Adipocyte (in vitro differentiated cells): ENCODE data around the gene OSMR.
"Not testable (repeated sequence)": the region's sequence is repeated elsewhere in the genome, so short reads cannot be mapped to it uniquely, and the experiment has no call there.

Experiments
- DNase-seq: peaks from one replicate; pipeline ENCODE4 v3.0.0-alpha.2; 2015; ENCODE audit warnings: low read depth
- H3K27me3 ChIP-seq: replicated peaks from 2 replicates; pipeline ENCODE4 v1.7.0; 2013; ENCODE audit warnings: mild to moderate bottlenecking, low read length, moderate library complexity; ENCODE audit not compliant: control insufficient read depth, insufficient read depth
- H3K36me3 ChIP-seq: 2 replicates; pipeline ENCODE4 v1.7.0; 2013; ENCODE audit warnings: low read length, mild to moderate bottlenecking, moderate library complexity; ENCODE audit not compliant: control insufficient read depth, insufficient read depth, severe bottlenecking
- H3K4me1 ChIP-seq: 2 replicates; pipeline ENCODE4 v1.7.0; 2013; ENCODE audit warnings: mild to moderate bottlenecking, low read length, moderate library complexity; ENCODE audit not compliant: control insufficient read depth, insufficient read depth
- H3K4me3 ChIP-seq: 2 replicates; pipeline ENCODE4 v1.7.0; 2013; ENCODE audit warnings: mild to moderate bottlenecking, low read length, moderate library complexity
- H3K9ac ChIP-seq: 2 replicates; pipeline ENCODE4 v1.7.0; 2013; ENCODE audit warnings: mild to moderate bottlenecking, low read length, moderate library complexity
- H3K9me3 ChIP-seq: 2 replicates; pipeline ENCODE4 v1.7.0; 2013; ENCODE audit warnings: mild to moderate bottlenecking, low read length, moderate library complexity; ENCODE audit not compliant: control insufficient read depth

The OSMR gene

GRCh38 chr5:38832810-38833209, 13.0 kb upstream of the OSMR start:
- H3K36me3 ChIP-seq, result peaks cover 22% of the 10 kb centered on the region
- H3K4me3 ChIP-seq, result no peak overlapping the region
- H3K27me3 ChIP-seq, result no peaks in the 10 kb centered on the region
- peak overlapping the region; percentile 47 for H3K9ac ChIP-seq
- DNase-seq, result no peak
- no peaks in the 10 kb centered on the region for H3K9me3 ChIP-seq
- H3K4me1 ChIP-seq, result peaks cover 63% of the 10 kb centered on the region

GRCh38 chr5:38835887-38836286, 9.9 kb upstream of the OSMR start:
- DNase-seq, result peak; percentile 45
- Histone ChIP-seq H3K4me1 (peaks cover 65% of the 10 kb centered on the region), H3K9ac (peak overlapping the region; percentile 57), H3K27me3 (no peaks in the 10 kb centered on the region), H3K36me3 (peaks cover 15% of the 10 kb centered on the region), H3K9me3 (no peaks in the 10 kb centered on the region), H3K4me3 (peak overlapping the region; percentile 63)

GRCh38 chr5:38837416-38837815, 8.4 kb upstream of the OSMR start:
- Histone ChIP-seq H3K4me3 (peak overlapping the region; percentile 31), H3K9me3 (no peaks in the 10 kb centered on the region), H3K36me3 (peaks cover 29% of the 10 kb centered on the region), H3K9ac (no peak overlapping the region), H3K27me3 (no peaks in the 10 kb centered on the region), H3K4me1 (peaks cover 50% of the 10 kb centered on the region)
- no peak for DNase-seq

GRCh38 chr5:38837932-38838331, 7.9 kb upstream of the OSMR start:
- Histone ChIP-seq H3K9me3 (no peaks in the 10 kb centered on the region), H3K27me3 (no peaks in the 10 kb centered on the region), H3K4me1 (peaks cover 45% of the 10 kb centered on the region), H3K4me3 (peak overlapping the region; percentile 31), H3K36me3 (peaks cover 33% of the 10 kb centered on the region), H3K9ac (no peak overlapping the region)
- no peak for DNase-seq

GRCh38 chr5:38843665-38844064, 2.1 kb upstream of the OSMR start:
- Histone ChIP-seq H3K36me3 (peaks cover 22% of the 10 kb centered on the region), H3K4me1 (peaks cover 39% of the 10 kb centered on the region), H3K9ac (peak overlapping the region; percentile 99), H3K27me3 (no peaks in the 10 kb centered on the region), H3K9me3 (no peaks in the 10 kb centered on the region), H3K4me3 (peak overlapping the region; percentile 100)
- DNase-seq, result no peak

- peaks cover 3% of the 10 kb centered on the region for H3K9me3 ChIP-seq
- H3K4me3 ChIP-seq, result peak overlapping the region; percentile 100
- no peaks in the 10 kb centered on the region for H3K27me3 ChIP-seq
- DNase-seq, result peak; percentile 34
- H3K4me1 ChIP-seq, result peaks cover 46% of the 10 kb centered on the region
- peak overlapping the region; percentile 99 for H3K9ac ChIP-seq
- H3K36me3 ChIP-seq, result peaks cover 36% of the 10 kb centered on the region
Observed at GRCh38 chr5:38846379-38847011, 683 bp downstream of the OSMR start.

- Histone ChIP-seq H3K9ac (peak overlapping the region; percentile 99), H3K27me3 (no peaks in the 10 kb centered on the region), H3K4me3 (peak overlapping the region; percentile 100), H3K9me3 (peaks cover 3% of the 10 kb centered on the region), H3K36me3 (peaks cover 35% of the 10 kb centered on the region), H3K4me1 (peaks cover 46% of the 10 kb centered on the region)
- DNase-seq, result no peak
Observed at GRCh38 chr5:38847559-38848347, 1.9 kb downstream of the OSMR start.

- DNase-seq, result no peak
- Histone ChIP-seq H3K9me3 (peaks cover 3% of the 10 kb centered on the region), H3K4me1 (peaks cover 49% of the 10 kb centered on the region), H3K36me3 (peaks cover 37% of the 10 kb centered on the region), H3K9ac (peak overlapping the region; percentile 99), H3K27me3 (no peaks in the 10 kb centered on the region), H3K4me3 (peak overlapping the region; percentile 100)
Observed at GRCh38 chr5:38848637-38849036, 2.8 kb downstream of the OSMR start.

GRCh38 chr5:38851640-38852039, 5.8 kb downstream of the OSMR start:
- DNase-seq, H3K9ac ChIP-seq, H3K27me3 ChIP-seq, H3K4me3 ChIP-seq, H3K9me3 ChIP-seq: not testable (repeated sequence)
- H3K4me1 ChIP-seq, result peaks cover 64% of the 10 kb centered on the region
- H3K36me3 ChIP-seq, result peaks cover 42% of the 10 kb centered on the region

GRCh38 chr5:38853753-38854470, 8.1 kb downstream of the OSMR start:
- H3K36me3 ChIP-seq, result peaks cover 47% of the 10 kb centered on the region
- H3K4me3 ChIP-seq, result peak overlapping the region; percentile 10
- peak overlapping the region; percentile 30 for H3K9ac ChIP-seq
- peaks cover 3% of the 10 kb centered on the region for H3K9me3 ChIP-seq
- no peaks in the 10 kb centered on the region for H3K27me3 ChIP-seq
- H3K4me1 ChIP-seq, result peaks cover 45% of the 10 kb centered on the region
- peak; percentile 86 for DNase-seq

- H3K27me3 ChIP-seq, result no peaks in the 10 kb centered on the region
- H3K9ac ChIP-seq, result peak overlapping the region; percentile 30
- peak overlapping the region; percentile 29 for H3K4me3 ChIP-seq
- H3K9me3 ChIP-seq, result peaks cover 3% of the 10 kb centered on the region
- DNase-seq, result no peak
- peaks cover 35% of the 10 kb centered on the region for H3K4me1 ChIP-seq
- peaks cover 45% of the 10 kb centered on the region for H3K36me3 ChIP-seq
Observed at GRCh38 chr5:38854907-38855306, 9.1 kb downstream of the OSMR start.
